IMR-90 (cell line): ENCODE measurements around the gene MAGEB1. TPM values are rescaled to one million over a fixed set of nuclear protein-coding genes. Genes with fewer than 3 reads are reported as not detected.

ENCODE experiments used
- ATAC-seq: fragments of 200-7000 bp; cut with Tn5 transposase; 2 replicates; pipeline ENCODE4 v1.9.1; 2020; ENCODE audit warnings: low read depth, mild to moderate bottlenecking, moderate library complexity
- BruUV-seq: library from RNA; stranded (reverse); fragments of 400-500 nt; replicated peaks from 2 replicates; lab custom pipeline; 2021; lab: Mats Ljungman, UMichigan
- CTCF ChIA-PET: fragments of 300-600 bp; formaldehyde crosslinking; extraction: SDS; loops from one replicate; lab custom pipeline; 2021; ENCODE audit warnings: antibody characterized with exemption; lab: Yijun Ruan, JAX
- POLR2A ChIA-PET: fragments of 300-600 bp; sonication (Branson Sonifier 250); formaldehyde crosslinking; loops from one replicate; lab custom pipeline; 2022; ENCODE audit warnings: antibody characterized with exemption; ENCODE audit not compliant: unreplicated experiment; lab: Charles Lee
- DNase-seq: peaks from one replicate; pipeline ENCODE4 v3.0.0; 2013
- H2AFZ ChIP-seq: replicated peaks from 2 replicates; pipeline ENCODE3; 2013; ENCODE audit warnings: low read length, mild to moderate bottlenecking; ENCODE audit not compliant: poor library complexity
- H2AK5ac ChIP-seq: 2 replicates; pipeline ENCODE4 v1.6.1; 2013; ENCODE audit warnings: low read depth, low read length, inconsistent platforms
- H2AK9ac ChIP-seq: replicated peaks from 2 replicates; pipeline ENCODE3; 2013; ENCODE audit warnings: mild to moderate bottlenecking, low read depth, low read length, moderate library complexity; ENCODE audit not compliant: poor library complexity
- H2BK120ac ChIP-seq: 2 replicates; pipeline ENCODE4 v1.6.1; 2013; ENCODE audit warnings: low read depth, low read length, inconsistent platforms
- H2BK15ac ChIP-seq: 3 replicates; pipeline ENCODE4 v1.6.1; 2013; ENCODE audit warnings: low read depth, low read length, inconsistent platforms
- H2BK20ac ChIP-seq: 2 replicates; pipeline ENCODE4 v1.6.1; 2013; ENCODE audit warnings: low read depth, mild to moderate bottlenecking, inconsistent platforms, low read length, moderate library complexity
- H2BK5ac ChIP-seq: 2 replicates; pipeline ENCODE4 v1.6.1; 2013; ENCODE audit warnings: mild to moderate bottlenecking, low read depth, low read length, inconsistent platforms; ENCODE audit not compliant: poor library complexity, severe bottlenecking
- H3K14ac ChIP-seq: replicated peaks from 2 replicates; pipeline ENCODE4 v1.6.1; 2013; ENCODE audit warnings: low read depth, low read length, inconsistent platforms
- H3K18ac ChIP-seq: 2 replicates; pipeline ENCODE4 v1.6.1; 2013; ENCODE audit warnings: low read depth, low read length, control low read depth
- H3K23ac ChIP-seq: 2 replicates; pipeline ENCODE4 v1.6.1; 2013; ENCODE audit warnings: low read depth, low read length, inconsistent platforms
- H3K27ac ChIP-seq: 2 replicates; pipeline ENCODE4 v1.5.1; 2013; ENCODE audit warnings: mild to moderate bottlenecking, control low read depth, low read length; ENCODE audit not compliant: insufficient read depth
- H3K27me3 ChIP-seq: 2 replicates; pipeline ENCODE4 v1.6.1; 2013; ENCODE audit warnings: low read length; ENCODE audit not compliant: control insufficient read depth, insufficient read depth
- H3K36me3 ChIP-seq: 2 replicates; pipeline ENCODE4 v1.6.1; 2013; ENCODE audit warnings: low read length, mixed read lengths; ENCODE audit not compliant: control insufficient read depth, insufficient read depth
- H3K4ac ChIP-seq: 2 replicates; pipeline ENCODE4 v1.6.1; 2013; ENCODE audit warnings: low read depth, low read length, inconsistent platforms
- H3K4me1 ChIP-seq: 2 replicates; pipeline ENCODE4 v1.6.1; 2013; ENCODE audit warnings: low read length, mixed read lengths; ENCODE audit not compliant: control insufficient read depth, insufficient read depth
- H3K4me2 ChIP-seq: 2 replicates; pipeline ENCODE4 v1.6.1; 2013; ENCODE audit warnings: low read depth, mild to moderate bottlenecking, control low read depth, low read length, moderate library complexity
- H3K4me3 ChIP-seq: 2 replicates; pipeline ENCODE4 v1.5.1; 2013; ENCODE audit warnings: low read depth, mild to moderate bottlenecking, control low read depth, low read length, moderate library complexity; ENCODE audit not compliant: insufficient read depth
- H3K56ac ChIP-seq: 2 replicates; pipeline ENCODE4 v1.6.1; 2013; ENCODE audit warnings: low read length, inconsistent platforms; ENCODE audit not compliant: insufficient read depth; ENCODE audit errors: extremely low read depth
- H3K79me1 ChIP-seq, 2 experiments: 2 replicates each; pipeline ENCODE4 v1.6.1; 2013; ENCODE audit warnings: low read length in 2 of 2, inconsistent platforms in 1 of 2, low read depth in 1 of 2
- H3K9ac ChIP-seq: 2 replicates; pipeline ENCODE4 v1.6.1; 2013; ENCODE audit warnings: low read depth, low read length, control low read depth
- H3K9me1 ChIP-seq: 2 replicates; pipeline ENCODE4 v1.6.1; 2013; ENCODE audit warnings: low read length, inconsistent platforms; ENCODE audit not compliant: insufficient read depth
- H3K9me3 ChIP-seq: 2 replicates; pipeline ENCODE4 v1.6.1; 2013; ENCODE audit warnings: low read length; ENCODE audit not compliant: control insufficient read depth, insufficient read depth
- H4K20me1 ChIP-seq: 2 replicates; pipeline ENCODE4 v1.6.1; 2013; ENCODE audit warnings: low read length, inconsistent platforms; ENCODE audit not compliant: insufficient read depth
- H4K5ac ChIP-seq: 2 replicates; pipeline ENCODE4 v1.6.1; 2013; ENCODE audit warnings: mild to moderate bottlenecking, low read depth, low read length, control low read depth
- H4K8ac ChIP-seq, 2 experiments: 2 replicates each; pipeline ENCODE4 v1.6.1; 2013; ENCODE audit warnings: low read depth in 2 of 2, low read length in 2 of 2, control low read depth in 1 of 2, inconsistent platforms in 1 of 2
- H4K91ac ChIP-seq: 2 replicates; pipeline ENCODE4 v1.6.1; 2013; ENCODE audit warnings: low read depth, low read length, inconsistent platforms; ENCODE audit not compliant: insufficient read depth
- RCOR1 ChIP-seq: IDR thresholded peaks from 2 replicates; pipeline ENCODE4 v1.6.1; 2012; ENCODE audit warnings: mild to moderate bottlenecking, low read length, improper control_type of control experiment; ENCODE audit not compliant: insufficient replicate concordance
- RFX5 ChIP-seq: IDR thresholded peaks from 2 replicates; pipeline ENCODE4 v1.8.0; 2012; ENCODE audit warnings: low read depth, mild to moderate bottlenecking, low read length, moderate library complexity
- WGBS, 2 experiments: methylation state at CpG; one replicate each; pipeline versions ENCODE4 v1.1.5 to v1.1.7; 2013; ENCODE audit warnings: missing lambda C conversion rate in 2 of 2; ENCODE audit not compliant: insufficient read length in 1 of 2; ENCODE audit errors: extremely low coverage in 2 of 2; 5-methylcytosine and 5-hydroxymethylcytosine counted together
- dilution Hi-C: fragments of 300-500 bp; cut with HindIII; formaldehyde crosslinking; loops from one replicate; pipeline ENCODE4 v1.14.3; 2018; ENCODE audit warnings: low sequenced_read_pairs; ENCODE audit not compliant: unreplicated experiment
- in situ Hi-C: fragments of 300-500 bp; cut with MboI; formaldehyde crosslinking; loops from 3 replicates; pipeline ENCODE4 v1.14.3; 2019; ENCODE audit warnings: low sequenced_read_pairs, inconsistent platforms, mixed read lengths
- intact Hi-C: fragments of 100-400 bp; cut with micrococcal nuclease; formaldehyde crosslinking; loops from 2 replicates; pipeline ENCODE4 v1.10.0; 2022
- polyA plus RNA-seq, 3 experiments: library from polyadenylated mRNA; depleted of rRNA; stranded (reverse); fragments of >200 nt; gene quantifications; 2 replicates each; pipeline ENCODE4 v1.2.3, GENCODE V29; 2012; ENCODE audit warnings: low replicate concordance in 1 of 3
- total RNA-seq: library from RNA; depleted of rRNA; stranded (reverse); fragments of >200 nt; gene quantifications from 2 replicates; pipeline ENCODE4 v1.2.3, GENCODE V29; 2012

Gene MAGEB1
- total and polyA plus RNA-seq, 2 of the 4 experiments (the other 2 are of a cell fraction), result not detected

GRCh38 chrX:30278365-30278764, 31.4 kb downstream of the MAGEB1 start:
- in situ Hi-C loops, result loop anchor here (5.0 kb wide), 1 partner anchor 224 kb away; no protein-coding TSS in a partner anchor
- H3K27ac ChIP-seq, result no peak overlapping the region

More at GRCh38 chrX:30278365-30278764, 31.4 kb downstream of the MAGEB1 start:
- Histone ChIP-seq H3K27me3 (no peaks in the 10 kb centered on the region), H4K8ac (no peak overlapping the region), H3K4me3 (no peak overlapping the region), H3K9me1 (no peaks in the 10 kb centered on the region; the same call in 1 of the 2 replicates), H2BK20ac (no peak overlapping the region), H2AFZ (no peak overlapping the region), H3K18ac (no peak overlapping the region), H4K91ac (no peak overlapping the region), H3K23ac (no peak overlapping the region), H4K5ac (no peak overlapping the region), H3K36me3 (no peaks in the 10 kb centered on the region), H3K9me3 (no peaks in the 10 kb centered on the region), H2AK5ac (no peak overlapping the region), H2BK5ac (no peak overlapping the region), H3K56ac (no peak overlapping the region), H2AK9ac (no peak overlapping the region), H3K79me1 (no peaks in the 10 kb centered on the region), H3K4me1 (no peaks in the 10 kb centered on the region; the same call in 1 of the 2 replicates), H3K9ac (no peak overlapping the region), H3K14ac (no peak overlapping the region), H3K4ac (no peak overlapping the region), H2BK15ac (no peak overlapping the region), H4K20me1 (no peaks in the 10 kb centered on the region), H2BK120ac (no peak overlapping the region), H3K4me2 (no peak overlapping the region)
- ChIA-PET POLR2A (no interaction called here), CTCF (no interaction called here)
- no TSS peak for BruUV-seq
- intact Hi-C loops (no loop called here), dilution Hi-C loops (no loop called here)
- DNase-seq (peak; percentile 34), ATAC-seq (no peak)
- WGBS, 2 experiments, result no CpG with 5 or more reads among the region's 1 CpG
- TF ChIP-seq RCOR1, result no peak
- TF ChIP-seq RFX5, result no peak
